NB4 (cell line): ENCODE measurements around the gene PAK2.
"Not testable (repeated sequence)": the region's sequence is repeated elsewhere in the genome, so short reads cannot be mapped to it uniquely, and the experiment has no call there.

Experiments used
- CTCF ChIP-seq: IDR thresholded peaks from one replicate; pipeline ENCODE4 v1.5.1; 2012; ENCODE audit warnings: low read depth, low read length
- MAX ChIP-seq: IDR thresholded peaks from 2 replicates; pipeline ENCODE4 v1.6.1; 2011; ENCODE audit warnings: low read depth, low read length
- POLR2A ChIP-seq: IDR thresholded peaks from 2 replicates; pipeline ENCODE4 v1.6.1; 2011; ENCODE audit warnings: mild to moderate bottlenecking; ENCODE audit not compliant: insufficient read length; ENCODE audit errors: extremely low read depth

- not testable (repeated sequence) for TF ChIP-seq CTCF, MAX, POLR2A
Measured at GRCh38 chr3:196829651-196830050, 90.0 kb downstream of the PAK2 start.
